Measurements from ENCODE around the gene SIGLEC12.

GRCh38 chr19:51469629-51470028, 32.0 kb downstream of the SIGLEC12 start:
- no peak for TF ChIP-seq EZH2 (IDR thresholded peaks at IDR 0.05; ENCODE audit: borderline replicate concordance, low read length)
- TF ChIP-seq CTCF (conservative IDR thresholded peaks at IDR 0.05 in 1 of 2, IDR thresholded peaks at IDR 0.05 in 1 of 2; ENCODE audit: extremely low read depth in 1 of 2, insufficient read depth in 1 of 2, low read depth in 1 of 2, low read length in 2 of 2), result no peak

Measured in mammary epithelial cell (primary cell).